K562 (cell line): ENCODE measurements around the gene RIPK3. TPM values are rescaled to one million over a fixed set of nuclear protein-coding genes. Genes with fewer than 3 reads are reported as not detected.

Experiments
- CSDE1 ChIP-seq, 2 experiments: fragments of 450-650 bp; IDR thresholded peaks; 2 replicates each; pipeline ENCODE4 v1.6.1; 2016; ENCODE audit warnings: mild to moderate bottlenecking in 1 of 2
- DPF2 ChIP-seq: fragments of 450-650 bp; IDR thresholded peaks from 2 replicates; pipeline ENCODE4 v1.6.1; 2016
- ELF4 ChIP-seq: fragments of 450-650 bp; formaldehyde crosslinking; IDR thresholded peaks from 2 replicates; pipeline ENCODE4 v1.4.0; 2022; ENCODE audit warnings: missing genetic modification characterization
- HDAC1 ChIP-seq, 2 experiments: fragments of 450-650 bp; IDR thresholded peaks; 2 replicates each; pipeline ENCODE4 v1.6.1; 2016 to 2017; ENCODE audit warnings: inconsistent platforms in 1 of 2, mild to moderate bottlenecking in 1 of 2, moderate library complexity in 1 of 2
- JUN ChIP-seq, 2 experiments: sonication (generic) in 1 of 2; formaldehyde crosslinking in 1 of 2; IDR thresholded peaks; 2 replicates each; pipeline versions ENCODE4 v1.6.1 to v1.8.0; 2012 to 2022; ENCODE audit warnings: borderline replicate concordance in 2 of 2, mild to moderate bottlenecking in 2 of 2, improper control_type of control experiment in 1 of 2, low read depth in 1 of 2, low read length in 1 of 2, missing genetic modification reagents in 1 of 2
- LEF1 ChIP-seq: fragments of 450-650 bp; IDR thresholded peaks from 2 replicates; pipeline ENCODE4 v1.6.1; 2016; ENCODE audit warnings: mild to moderate bottlenecking
- MAFK ChIP-seq: IDR thresholded peaks from 2 replicates; pipeline ENCODE4 v1.6.1; 2011; ENCODE audit warnings: low read length, improper control_type of control experiment
- MECOM ChIP-seq: fragments of 250-450 bp; sonication (Bioruptor Pico); IDR thresholded peaks from 2 replicates; pipeline ENCODE4 v1.8.0; 2022; ENCODE audit warnings: inconsistent platforms
- MEF2D ChIP-seq: conservative IDR thresholded peaks from 2 replicates; pipeline ENCODE4 v1.6.1; 2016; ENCODE audit warnings: low read depth, missing genetic modification characterization, missing compliant biosample characterization
- MTA3 ChIP-seq: fragments of 450-650 bp; formaldehyde crosslinking; IDR thresholded peaks from 2 replicates; pipeline ENCODE4 v1.6.1; 2017; ENCODE audit warnings: mild to moderate bottlenecking, borderline replicate concordance
- NR1H2 ChIP-seq: sonication (generic); formaldehyde crosslinking; IDR thresholded peaks from 2 replicates; pipeline ENCODE4 v1.4.0; 2020; ENCODE audit warnings: mild to moderate bottlenecking, missing genetic modification reagents
- PRPF4 ChIP-seq: fragments of 200-400 bp; formaldehyde crosslinking; IDR thresholded peaks from one replicate; pipeline ENCODE4 v1.6.1; 2017; ENCODE audit warnings: low read length, low read depth, mild to moderate bottlenecking; ENCODE audit not compliant: insufficient read depth, poor library complexity, severe bottlenecking
- RBBP5 ChIP-seq: fragments of 200-600 bp; sonication (generic); IDR thresholded peaks from 2 replicates; pipeline ENCODE4 v1.6.1; 2012; ENCODE audit warnings: borderline replicate concordance, mild to moderate bottlenecking, low read length, control low read depth, inconsistent platforms; ENCODE audit not compliant: insufficient read depth, poor library complexity, severe bottlenecking
- RBFOX2 ChIP-seq: fragments of 200-400 bp; formaldehyde crosslinking; IDR thresholded peaks from 2 replicates; pipeline ENCODE4 v1.6.1; 2017; ENCODE audit warnings: low read depth, mild to moderate bottlenecking, low read length, moderate library complexity
- SETDB1 ChIP-seq: IDR thresholded peaks from one replicate; pipeline ENCODE4 v1.6.1; 2012; ENCODE audit warnings: low read length, control low read depth, inconsistent platforms
- SIX5 ChIP-seq, 2 experiments: IDR thresholded peaks; 2 replicates each; pipeline ENCODE4 v1.6.1; 2011; ENCODE audit warnings: low read length in 2 of 2, borderline replicate concordance in 1 of 2, low read depth in 1 of 2, mild to moderate bottlenecking in 1 of 2, moderate library complexity in 1 of 2; ENCODE audit not compliant: insufficient read depth in 1 of 2
- SPI1 ChIP-seq: IDR thresholded peaks from 2 replicates; pipeline ENCODE4 v1.6.1; 2011; ENCODE audit warnings: low read depth, low read length, control low read depth, borderline replicate concordance
- TCFL5 ChIP-seq: fragments of 250-450 bp; sonication (Bioruptor Pico); conservative IDR thresholded peaks from 2 replicates; pipeline ENCODE4 v1.6.1; 2021; ENCODE audit warnings: mild to moderate bottlenecking, moderate library complexity, matching md5 sums
- ZBTB8A ChIP-seq: fragments of 450-650 bp; IDR thresholded peaks from 2 replicates; pipeline ENCODE4 v1.6.1; 2018; ENCODE audit warnings: mild to moderate bottlenecking, moderate library complexity; ENCODE audit not compliant: partially characterized antibody
- ZFP1 ChIP-seq: fragments of 450-650 bp; formaldehyde crosslinking; IDR thresholded peaks from 2 replicates; pipeline ENCODE4 v1.4.0; 2020; ENCODE audit warnings: mild to moderate bottlenecking, mixed read lengths
- ZNF224 ChIP-seq: sonication (generic); formaldehyde crosslinking; IDR thresholded peaks from 2 replicates; pipeline ENCODE4 v1.8.0; 2022; ENCODE audit warnings: mild to moderate bottlenecking, missing genetic modification reagents
- ZNF263 ChIP-seq: sonication (generic); formaldehyde crosslinking; IDR thresholded peaks from 2 replicates; pipeline ENCODE4 v1.8.0; 2022; ENCODE audit warnings: mild to moderate bottlenecking, missing genetic modification reagents, borderline replicate concordance
- ZNF347 ChIP-seq: fragments of 450-650 bp; formaldehyde crosslinking; IDR thresholded peaks from 2 replicates; pipeline ENCODE4 v1.4.0; 2020; ENCODE audit warnings: low read depth, mild to moderate bottlenecking, moderate library complexity
- polyA plus RNA-seq, 8 experiments: library from polyadenylated mRNA; depleted of rRNA in 4 of 8; stranded (reverse) in 5 of 8; unstranded in 3 of 8; fragments of >200 nt; fragmentation: Nextera tagmentation in 2 of 8; fragmentation: Illumina TruSeq in 1 of 8; extraction: Ambion mirVana in 2 of 8; extraction: Trizol in 1 of 8; gene quantifications; 2 replicates each; pipeline versions ENCODE4 v1.2.1 to v1.2.3, GENCODE V29; 2011 to 2014; ENCODE audit warnings: inconsistent platforms in 1 of 8, missing spikeins in 1 of 8
- total RNA-seq, 7 experiments: library from RNA; depleted of rRNA in 6 of 7; stranded (reverse); fragments of >200 nt in 6 of 7; fragmentation: Illumina TruSeq in 2 of 7; extraction: Trizol in 2 of 7; gene quantifications; 2 replicates each; pipeline versions ENCODE4 v1.2.1 to v1.2.3, GENCODE V29; 2011 to 2021; ENCODE audit warnings: low replicate concordance in 1 of 7
- TF ChIP-seq, protein P1 (sequence below): sonication (generic); formaldehyde crosslinking; IDR thresholded peaks from 2 replicates; pipeline ENCODE4 v1.8.0; 2023; ENCODE audit warnings: mild to moderate bottlenecking, missing genetic modification reagents
- TF ChIP-seq, protein P2 (sequence below): fragments of 450-650 bp; IDR thresholded peaks from 2 replicates; pipeline ENCODE4 v1.6.1; 2017; ENCODE audit warnings: antibody characterized with exemption

Gene RIPK3
- total and polyA plus RNA-seq, 9 of the 15 experiments (the other 6 are each of a cell fraction or from before 2014, with no cell fraction given) = 0.03 to 0.43 (median 0.28) TPM; not detected in 3

DNA sequence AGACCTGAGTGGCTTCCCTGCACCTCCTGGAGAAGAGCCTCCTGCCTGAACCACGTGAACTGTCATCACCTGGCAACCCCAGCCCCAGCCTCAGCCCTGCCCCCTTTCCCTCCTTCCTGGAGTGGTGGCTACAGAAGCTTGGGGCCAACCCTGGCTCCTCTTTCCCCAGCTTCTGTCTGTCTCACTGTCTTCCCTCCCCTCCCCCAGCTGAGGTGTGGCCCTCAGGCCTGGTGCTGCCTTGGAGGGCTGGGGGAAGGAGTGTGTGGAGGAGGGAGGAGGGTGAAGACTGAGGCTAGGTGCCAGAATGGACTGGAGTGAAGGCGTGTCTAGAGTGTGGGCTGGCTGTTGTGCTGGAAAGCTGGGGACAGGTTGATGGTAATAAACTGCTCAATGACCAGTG is 37.9 kb upstream of the RIPK3 start (continued):
- TF ChIP-seq, protein P1, sequence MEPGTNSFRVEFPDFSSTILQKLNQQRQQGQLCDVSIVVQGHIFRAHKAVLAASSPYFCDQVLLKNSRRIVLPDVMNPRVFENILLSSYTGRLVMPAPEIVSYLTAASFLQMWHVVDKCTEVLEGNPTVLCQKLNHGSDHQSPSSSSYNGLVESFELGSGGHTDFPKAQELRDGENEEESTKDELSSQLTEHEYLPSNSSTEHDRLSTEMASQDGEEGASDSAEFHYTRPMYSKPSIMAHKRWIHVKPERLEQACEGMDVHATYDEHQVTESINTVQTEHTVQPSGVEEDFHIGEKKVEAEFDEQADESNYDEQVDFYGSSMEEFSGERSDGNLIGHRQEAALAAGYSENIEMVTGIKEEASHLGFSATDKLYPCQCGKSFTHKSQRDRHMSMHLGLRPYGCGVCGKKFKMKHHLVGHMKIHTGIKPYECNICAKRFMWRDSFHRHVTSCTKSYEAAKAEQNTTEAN (CRISPR knock-in tag) = no peak
- TF ChIP-seq ZNF347 (no peak), JUN (IDR thresholded peaks at IDR 0.05; ENCODE audit: borderline replicate concordance, low read depth, low read length) (no peak), JUN (CRISPR knock-in tag; IDR thresholded peaks at IDR 0.05; ENCODE audit: borderline replicate concordance) (no peak), DPF2 (peak; percentile 17; the same call in 1 of the 2 replicates), MEF2D (no peak), SIX5 (IDR thresholded peaks at IDR 0.05; ENCODE audit: borderline replicate concordance in 1 of 2, insufficient read depth in 1 of 2, low read depth in 1 of 2, low read length in 2 of 2) (no peak), LEF1 (peak; percentile 37; the same call in 1 of the 2 replicates), PRPF4 (no peak), RBBP5 (no peak), TCFL5 (no peak), MAFK (no peak), ZBTB8A (no peak), ZNF224 (CRISPR knock-in tag) (no peak), ELF4 (CRISPR knock-in tag) (no peak), RBFOX2 (no peak), ZFP1 (no peak), NR1H2 (CRISPR knock-in tag) (no peak), MECOM (no peak), MTA3 (no peak), SPI1 (no peak), SETDB1 (no peak), ZNF263 (CRISPR knock-in tag) (peak; percentile 78), CSDE1 (IDR thresholded peaks at IDR 0.05) (no peak), HDAC1 (IDR thresholded peaks at IDR 0.05) (no peak)
- TF ChIP-seq, protein P2, sequence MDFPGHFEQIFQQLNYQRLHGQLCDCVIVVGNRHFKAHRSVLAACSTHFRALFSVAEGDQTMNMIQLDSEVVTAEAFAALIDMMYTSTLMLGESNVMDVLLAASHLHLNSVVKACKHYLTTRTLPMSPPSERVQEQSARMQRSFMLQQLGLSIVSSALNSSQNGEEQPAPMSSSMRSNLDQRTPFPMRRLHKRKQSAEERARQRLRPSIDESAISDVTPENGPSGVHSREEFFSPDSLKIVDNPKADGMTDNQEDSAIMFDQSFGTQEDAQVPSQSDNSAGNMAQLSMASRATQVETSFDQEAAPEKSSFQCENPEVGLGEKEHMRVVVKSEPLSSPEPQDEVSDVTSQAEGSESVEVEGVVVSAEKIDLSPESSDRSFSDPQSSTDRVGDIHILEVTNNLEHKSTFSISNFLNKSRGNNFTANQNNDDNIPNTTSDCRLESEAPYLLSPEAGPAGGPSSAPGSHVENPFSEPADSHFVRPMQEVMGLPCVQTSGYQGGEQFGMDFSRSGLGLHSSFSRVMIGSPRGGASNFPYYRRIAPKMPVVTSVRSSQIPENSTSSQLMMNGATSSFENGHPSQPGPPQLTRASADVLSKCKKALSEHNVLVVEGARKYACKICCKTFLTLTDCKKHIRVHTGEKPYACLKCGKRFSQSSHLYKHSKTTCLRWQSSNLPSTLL = no peak
